Activated T-cell treated with anti-CD3 and anti-CD28 coated beads, Interleukin-2, amount 50 U/mL, for 4 hours (primary cell): ENCODE results near the gene PLAGL1. TPM values are rescaled to one million over a fixed set of nuclear protein-coding genes. Genes with fewer than 3 reads are reported as not detected.

Source experiments
- ATAC-seq, 2 donors: fragments of 200-7000 bp; cut with Tn5 transposase; one replicate each; pipeline ENCODE4 v1.10.0; 2021
- DNase-seq: peaks from one replicate; pipeline ENCODE4 v3.0.0-alpha.2; 2020
- H3K27me3 Mint-ChIP-seq: one replicate; pipeline ENCODE4 v1.8.0; 2021; ENCODE audit warnings: low read depth, mixed read lengths
- H3K36me3 Mint-ChIP-seq: one replicate; pipeline ENCODE4 v1.8.0; 2022; ENCODE audit warnings: mixed read lengths; ENCODE audit not compliant: insufficient read depth
- H3K4me1 Mint-ChIP-seq: one replicate; pipeline ENCODE4 v1.8.0; 2021; ENCODE audit warnings: low read depth, mixed read lengths
- H3K4me3 Mint-ChIP-seq: one replicate; pipeline ENCODE4 v1.8.0; 2021; ENCODE audit warnings: mild to moderate bottlenecking, moderate library complexity, mixed read lengths
- H3K9me3 Mint-ChIP-seq: one replicate; pipeline ENCODE4 v1.8.0; 2021; ENCODE audit warnings: mixed read lengths
- total RNA-seq, 3 donors: library from RNA; stranded (reverse); gene quantifications; one replicate each; pipeline ENCODE4 v1.2.1, GENCODE V29; 2021

The PLAGL1 gene
- total RNA-seq, 3 donors from 2014 or later: 6.5 to 8.9 (median 7.8) TPM

DNA sequence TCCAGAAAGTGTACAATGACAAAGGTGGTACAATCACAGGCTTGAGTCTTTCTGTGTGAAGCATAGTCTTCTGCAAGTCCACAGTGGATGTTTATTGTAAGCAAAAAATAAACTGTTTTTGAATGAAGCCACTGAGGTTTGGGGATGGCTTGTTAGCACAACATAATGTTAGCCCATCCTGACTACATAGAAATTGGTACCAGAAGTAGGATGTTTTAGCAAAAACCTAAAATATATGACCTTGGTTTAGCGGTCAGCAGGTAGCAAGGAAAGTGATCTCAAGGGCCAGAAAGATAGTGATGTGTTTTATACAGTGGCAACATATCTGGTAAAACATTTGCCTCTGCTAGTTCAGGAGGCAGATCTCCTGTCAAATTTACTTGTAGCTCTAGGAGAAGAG lies 15.8 kb downstream of the PLAGL1 start:
- ATAC-seq (no peak), DNase-seq (no peak)
- Mint-ChIP-seq H3K4me3 (no peak overlapping the region), H3K36me3 (no peaks in the 10 kb centered on the region), H3K4me1 (no peaks in the 10 kb centered on the region), H3K27me3 (peaks cover 6% of the 10 kb centered on the region), H3K9me3 (no peaks in the 10 kb centered on the region)

DNA sequence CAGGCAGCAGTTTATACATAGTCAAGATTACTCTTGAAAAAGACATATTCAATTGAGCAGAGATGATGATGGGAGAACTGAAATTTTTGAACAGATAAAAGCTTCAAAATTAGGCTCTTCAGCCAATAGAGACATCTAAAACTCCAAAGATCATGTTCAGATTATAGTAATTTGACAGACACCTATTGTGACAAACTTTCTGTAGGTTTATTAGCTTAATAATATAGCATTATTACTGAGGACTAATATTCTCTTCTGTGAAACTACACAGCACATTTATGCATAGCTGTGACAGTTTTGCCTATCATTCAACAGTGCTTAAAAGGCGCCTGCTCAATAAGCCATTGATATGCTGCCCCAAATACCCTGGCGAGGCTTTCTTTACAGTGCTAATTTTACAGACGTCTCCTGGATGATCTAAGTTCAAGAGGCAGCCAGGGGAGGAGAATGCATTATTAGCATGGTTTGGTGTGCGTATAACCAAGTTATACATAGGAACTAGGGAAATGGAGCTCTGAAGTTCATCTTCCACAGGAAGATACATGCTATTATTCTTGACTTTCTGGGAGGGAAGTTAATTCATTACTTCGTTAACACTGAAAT lies 21.5 kb downstream of the PLAGL1 start:
- H3K4me3 Mint-ChIP-seq: no peak overlapping the region
- no peaks in the 10 kb centered on the region for H3K4me1 Mint-ChIP-seq
- DNase-seq (no peak), ATAC-seq (no peak)
- H3K27me3 Mint-ChIP-seq: peaks cover 6% of the 10 kb centered on the region
- H3K36me3 Mint-ChIP-seq: no peaks in the 10 kb centered on the region
- no peaks in the 10 kb centered on the region for H3K9me3 Mint-ChIP-seq

- ATAC-seq: no peak
- H3K4me1 Mint-ChIP-seq: no peaks in the 10 kb centered on the region
These were observed 23.4 kb downstream of the PLAGL1 start for GRCh38 chr6:143984666-143985065.

DNA sequence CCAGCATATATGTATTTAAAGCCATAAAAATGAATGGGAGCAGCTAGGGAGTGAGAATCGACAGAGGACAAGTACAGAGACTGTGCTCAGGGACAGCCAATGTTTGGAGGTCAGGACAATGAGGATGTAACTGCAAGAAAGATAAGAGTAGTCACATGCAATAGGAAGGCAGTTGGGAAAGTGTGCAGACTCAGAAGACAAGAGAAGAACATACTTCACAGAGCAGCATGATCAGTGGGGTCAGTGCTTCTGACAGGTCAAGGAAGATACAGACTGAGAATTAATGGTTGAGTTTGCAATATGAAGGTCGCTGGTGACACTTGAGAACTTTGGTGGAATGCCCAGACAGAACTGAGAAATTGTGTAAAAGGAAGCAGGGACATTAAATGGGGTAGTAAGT lies 25.1 kb downstream of the PLAGL1 start:
- no peak for ATAC-seq
- H3K4me1 Mint-ChIP-seq: no peaks in the 10 kb centered on the region
- no peaks in the 10 kb centered on the region for H3K36me3 Mint-ChIP-seq
- no peaks in the 10 kb centered on the region for H3K9me3 Mint-ChIP-seq
- H3K4me3 Mint-ChIP-seq: no peak overlapping the region
- no peaks in the 10 kb centered on the region for H3K27me3 Mint-ChIP-seq
- DNase-seq: no peak

More at GRCh38 chr6:143984666-143985065, 23.4 kb downstream of the PLAGL1 start:
- Mint-ChIP-seq H3K4me3 (no peak overlapping the region), H3K9me3 (no peaks in the 10 kb centered on the region), H3K27me3 (peaks cover 2% of the 10 kb centered on the region), H3K36me3 (no peaks in the 10 kb centered on the region)
- DNase-seq: no peak

DNA sequence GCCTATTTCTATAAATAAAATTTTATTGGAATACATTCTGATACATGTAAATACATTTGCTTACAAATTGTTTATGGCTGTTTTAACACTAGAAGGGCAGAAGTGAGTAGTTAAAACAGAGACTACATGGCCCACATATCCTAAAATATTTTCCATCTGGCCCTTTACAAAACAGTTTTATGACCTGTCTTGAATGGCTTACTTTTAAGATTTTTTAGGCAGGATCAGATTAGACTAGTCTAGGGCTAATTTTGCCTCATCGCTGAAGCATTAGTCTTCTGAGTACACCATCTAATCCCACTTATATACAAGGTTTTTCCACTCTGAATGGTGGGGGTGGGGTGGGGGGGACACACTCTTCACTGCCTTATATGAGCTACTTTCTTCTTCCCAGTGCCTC lies 27.1 kb downstream of the PLAGL1 start:
- no peak for DNase-seq
- Mint-ChIP-seq H3K27me3 (no peaks in the 10 kb centered on the region), H3K36me3 (no peaks in the 10 kb centered on the region), H3K4me3 (no peak overlapping the region), H3K9me3 (no peaks in the 10 kb centered on the region), H3K4me1 (no peaks in the 10 kb centered on the region)
- no peak for ATAC-seq

GRCh38 chr6:143976806-143977349 lies 31.2 kb downstream of the PLAGL1 start:
- DNase-seq: no peak
- H3K36me3 Mint-ChIP-seq: no peaks in the 10 kb centered on the region

GRCh38 chr6:143974089-143974488 lies 34.0 kb downstream of the PLAGL1 start:
- no peaks in the 10 kb centered on the region for H3K27me3 Mint-ChIP-seq
- ATAC-seq (no peak), DNase-seq (no peak)
- H3K36me3 Mint-ChIP-seq: no peaks in the 10 kb centered on the region
- H3K4me3 Mint-ChIP-seq: no peak overlapping the region
- no peaks in the 10 kb centered on the region for H3K9me3 Mint-ChIP-seq
- no peaks in the 10 kb centered on the region for H3K4me1 Mint-ChIP-seq

More at GRCh38 chr6:143976806-143977349, 31.2 kb downstream of the PLAGL1 start:
- no peak overlapping the region for H3K4me3 Mint-ChIP-seq
- no peaks in the 10 kb centered on the region for H3K27me3 Mint-ChIP-seq
- H3K9me3 Mint-ChIP-seq: no peaks in the 10 kb centered on the region
- no peak for ATAC-seq
- no peaks in the 10 kb centered on the region for H3K4me1 Mint-ChIP-seq

DNA sequence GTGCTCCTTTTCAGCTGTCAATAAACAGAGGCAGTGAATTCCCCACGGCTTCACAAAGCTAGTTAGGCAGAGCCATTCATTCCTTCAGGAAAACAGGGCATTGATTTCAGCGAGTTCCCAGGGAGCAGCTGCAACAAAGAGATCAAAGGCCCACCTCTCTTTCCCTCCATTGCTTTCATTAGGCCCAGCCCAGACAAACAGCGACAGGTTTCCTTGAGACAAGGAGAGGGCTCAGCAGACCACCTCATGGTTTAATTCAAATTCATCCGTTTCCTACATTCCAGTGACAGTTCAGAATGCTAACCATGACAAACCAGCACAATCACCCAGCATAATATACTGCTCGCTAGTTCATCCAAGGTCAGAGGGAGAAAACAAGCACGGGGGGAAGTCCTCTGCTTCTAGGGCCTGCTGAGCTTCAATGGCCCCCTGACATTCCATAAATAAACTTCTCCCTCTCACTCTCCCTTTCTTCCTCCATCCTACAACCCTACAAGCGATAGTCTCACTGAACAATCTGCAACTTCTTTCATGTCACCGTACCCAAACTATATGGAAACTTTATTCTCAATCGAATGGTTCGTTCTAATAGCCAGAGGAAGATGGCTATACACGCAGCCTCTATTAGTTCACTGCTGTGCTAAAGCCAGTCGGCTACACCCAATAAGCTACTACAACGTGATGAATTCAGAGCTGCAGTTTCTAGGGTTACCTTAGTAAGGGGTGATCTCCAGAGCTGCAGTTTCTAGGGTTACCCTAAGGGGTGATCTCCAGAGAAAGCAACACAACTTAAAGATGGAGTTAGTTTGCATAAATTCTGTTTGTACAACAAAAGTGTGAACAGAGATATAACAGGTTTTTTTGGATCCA lies 34.7 kb downstream of the PLAGL1 start:
- no peak overlapping the region for H3K4me3 Mint-ChIP-seq
- H3K9me3 Mint-ChIP-seq: no peaks in the 10 kb centered on the region
- DNase-seq: no peak
- H3K36me3 Mint-ChIP-seq: no peaks in the 10 kb centered on the region
- ATAC-seq: no peak
- H3K4me1 Mint-ChIP-seq: no peaks in the 10 kb centered on the region
- no peaks in the 10 kb centered on the region for H3K27me3 Mint-ChIP-seq

DNA sequence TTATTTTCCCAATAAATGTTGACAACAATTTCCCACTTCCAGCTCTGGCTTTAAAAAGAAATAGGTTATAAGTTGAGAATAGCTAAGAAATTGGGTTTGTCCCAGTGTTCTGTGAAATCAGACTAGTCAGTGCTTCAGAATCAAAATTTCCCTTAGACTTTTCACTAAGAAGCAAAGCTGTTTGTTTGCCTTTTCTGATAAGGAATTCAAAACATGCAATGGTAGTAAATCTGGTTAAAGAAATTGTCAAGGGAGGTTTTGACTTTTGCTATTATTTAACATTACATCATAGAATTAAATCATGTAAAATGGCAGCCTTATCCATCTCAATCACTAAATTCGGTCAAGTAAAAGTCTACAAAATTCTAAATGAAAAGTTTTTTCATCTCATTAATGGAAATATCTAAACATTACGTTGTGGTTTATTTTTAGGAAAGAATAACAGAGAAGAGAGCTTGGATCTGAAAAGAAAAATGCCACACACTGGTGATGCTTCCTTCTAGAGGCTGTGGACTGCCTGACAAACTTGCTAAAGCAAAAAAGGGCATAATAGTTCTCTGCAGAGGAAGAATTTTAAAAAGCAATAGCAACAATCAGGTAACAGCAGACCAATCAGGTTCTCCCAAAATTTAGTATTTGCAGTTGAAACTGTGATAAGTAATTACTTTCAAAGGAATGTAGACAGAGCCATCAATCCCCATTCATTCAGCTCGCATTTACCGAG lies 36.4 kb downstream of the PLAGL1 start:
- ATAC-seq (no peak), DNase-seq (no peak)
- H3K4me1 Mint-ChIP-seq: no peaks in the 10 kb centered on the region
- H3K9me3 Mint-ChIP-seq: no peaks in the 10 kb centered on the region
- no peaks in the 10 kb centered on the region for H3K27me3 Mint-ChIP-seq
- H3K4me3 Mint-ChIP-seq: no peak overlapping the region
- peaks cover 3% of the 10 kb centered on the region for H3K36me3 Mint-ChIP-seq

GRCh38 chr6:143970456-143971218 lies 37.4 kb downstream of the PLAGL1 start:
- Mint-ChIP-seq H3K4me3 (no peak overlapping the region), H3K36me3 (peaks cover 4% of the 10 kb centered on the region), H3K9me3 (no peaks in the 10 kb centered on the region), H3K27me3 (no peaks in the 10 kb centered on the region), H3K4me1 (no peaks in the 10 kb centered on the region)
- DNase-seq (no peak), ATAC-seq (no peak)

DNA sequence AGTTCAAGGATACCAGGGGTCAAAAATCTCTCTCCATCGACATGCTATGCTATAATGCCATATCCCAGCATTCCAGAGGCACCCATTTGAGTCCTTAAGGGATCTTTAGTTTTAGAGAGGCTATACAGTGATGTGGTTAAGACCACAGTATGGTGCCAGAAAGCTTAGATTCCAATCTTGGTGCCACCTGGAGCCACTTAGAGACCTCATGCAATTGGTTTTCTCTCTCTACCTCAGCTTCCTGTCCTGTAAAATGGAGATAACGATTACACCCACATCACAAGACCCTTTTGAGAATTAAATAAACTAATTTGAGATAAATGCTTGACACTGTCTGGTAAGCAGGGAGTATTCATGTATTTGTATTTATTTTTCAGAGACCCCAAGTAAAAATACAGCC lies 39.0 kb downstream of the PLAGL1 start:
- H3K27me3 Mint-ChIP-seq: no peaks in the 10 kb centered on the region
- H3K4me3 Mint-ChIP-seq: no peak overlapping the region
- H3K4me1 Mint-ChIP-seq: no peaks in the 10 kb centered on the region
- H3K9me3 Mint-ChIP-seq: no peaks in the 10 kb centered on the region
- H3K36me3 Mint-ChIP-seq: peaks cover 4% of the 10 kb centered on the region
- DNase-seq (no peak), ATAC-seq (no peak)

DNA sequence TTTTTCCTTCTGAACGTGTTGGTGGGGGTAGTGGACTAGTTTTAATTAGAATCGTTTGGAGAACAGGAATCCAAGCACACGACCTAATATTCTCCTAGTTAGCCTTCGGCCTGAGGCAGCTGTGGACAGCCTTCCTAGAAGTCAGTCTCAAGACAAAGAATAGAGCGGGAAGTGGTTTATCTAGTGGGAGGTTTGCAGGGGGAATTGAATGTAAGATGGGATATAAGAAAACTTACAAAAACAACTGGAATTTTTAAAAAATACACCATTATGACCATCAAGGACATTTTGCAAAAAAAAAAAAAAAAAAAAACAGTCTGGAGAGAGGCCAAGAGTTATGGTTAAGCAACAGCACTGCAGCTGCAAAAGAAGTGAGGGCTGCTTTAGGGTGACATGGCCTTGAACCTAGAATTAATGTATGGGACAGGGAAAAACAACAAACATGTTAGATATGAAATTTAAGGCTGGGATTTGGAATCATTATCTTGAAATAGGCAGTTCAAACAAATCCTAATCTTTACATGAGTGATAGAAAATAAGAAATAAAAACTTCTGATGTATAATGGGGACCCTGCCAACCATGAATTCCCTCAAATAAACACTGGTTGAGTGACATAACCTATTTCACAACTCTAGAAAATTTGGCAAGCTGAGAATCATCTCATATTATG lies 40.2 kb downstream of the PLAGL1 start:
- H3K27me3 Mint-ChIP-seq: no peaks in the 10 kb centered on the region
- DNase-seq (no peak), ATAC-seq (no peak)
- H3K4me3 Mint-ChIP-seq: no peak overlapping the region
- peaks cover 4% of the 10 kb centered on the region for H3K36me3 Mint-ChIP-seq
- no peaks in the 10 kb centered on the region for H3K4me1 Mint-ChIP-seq
- no peaks in the 10 kb centered on the region for H3K9me3 Mint-ChIP-seq

DNA sequence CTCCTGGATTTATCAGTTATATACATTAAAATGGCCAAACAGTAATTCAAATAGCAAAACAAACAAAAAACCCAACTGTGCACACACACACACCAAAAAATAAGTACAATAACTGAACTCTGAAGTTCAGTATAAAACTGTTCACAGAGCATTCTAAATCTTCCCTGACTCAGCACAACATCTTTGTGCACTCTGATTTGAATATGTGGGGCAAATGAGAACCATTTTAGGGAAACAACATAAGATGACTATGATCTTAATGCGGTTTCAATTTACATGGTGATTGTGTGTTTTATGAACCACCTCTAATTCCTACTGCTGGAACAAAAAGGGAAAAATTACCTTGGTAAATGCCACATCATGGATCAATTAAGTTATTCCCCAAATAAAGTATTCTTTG lies 41.7 kb downstream of the PLAGL1 start:
- no peak for ATAC-seq
- no peaks in the 10 kb centered on the region for H3K27me3 Mint-ChIP-seq

More for the DNA sequence above, 41.7 kb downstream of the PLAGL1 start:
- DNase-seq: no peak
- Mint-ChIP-seq H3K4me3 (no peak overlapping the region), H3K4me1 (no peaks in the 10 kb centered on the region), H3K9me3 (no peaks in the 10 kb centered on the region), H3K36me3 (peaks cover 4% of the 10 kb centered on the region)
